Caco-2 (cell line): ENCODE measurements around the gene ITPRIPL2. TPM values are rescaled to one million over a fixed set of nuclear protein-coding genes. Genes with fewer than 3 reads are reported as not detected.

Experiments used
- BruUV-seq: library from RNA; stranded (reverse); fragments of 400-500 nt; replicated peaks from 2 replicates; lab custom pipeline; 2021; lab: Mats Ljungman, UMichigan
- CTCF ChIA-PET: fragments of 300-600 bp; sonication (Branson Sonifier 250); formaldehyde crosslinking; loops from one replicate; lab custom pipeline; 2022; ENCODE audit warnings: antibody characterized with exemption; lab: Charles Lee
- POLR2A ChIA-PET: fragments of 300-600 bp; sonication (Branson Sonifier 250); formaldehyde crosslinking; loops from one replicate; lab custom pipeline; 2022; ENCODE audit warnings: antibody characterized with exemption; lab: Charles Lee
- DNase-seq, 2 experiments: peaks; one replicate each; pipeline versions ENCODE4 v3.0.0 to v3.0.0-alpha.2; 2020 to 2022
- H3K27me3 ChIP-seq: replicated peaks from 2 replicates; pipeline ENCODE4 v1.6.0; 2011; ENCODE audit warnings: low read length; ENCODE audit not compliant: control insufficient read depth, insufficient read depth
- H3K36me3 ChIP-seq: 2 replicates; pipeline ENCODE4 v1.5.1; 2011; ENCODE audit warnings: low read length; ENCODE audit not compliant: control insufficient read depth, insufficient read depth
- H3K4me1 ChIP-seq: fragments of 250-450 bp; sonication (Bioruptor Pico); 2 replicates; pipeline ENCODE4 v1.5.1; 2020; ENCODE audit warnings: mild to moderate bottlenecking
- H3K4me3 ChIP-seq: 2 replicates; pipeline ENCODE4 v1.5.1; 2011; ENCODE audit warnings: low read depth, mild to moderate bottlenecking, control low read depth, low read length
- H3K9me3 ChIP-seq: fragments of 250-450 bp; sonication (Bioruptor Pico); 2 replicates; pipeline ENCODE4 v1.5.1; 2020; ENCODE audit warnings: mild to moderate bottlenecking, moderate library complexity
- H3K27ac Mint-ChIP-seq: one replicate; pipeline ENCODE4 v1.8.0; 2022; ENCODE audit warnings: mixed read lengths; ENCODE audit not compliant: unreplicated experiment
- H3K27me3 Mint-ChIP-seq: one replicate; pipeline ENCODE4 v1.8.0; 2022; ENCODE audit warnings: mixed read lengths; ENCODE audit not compliant: insufficient read depth, unreplicated experiment
- H3K36me3 Mint-ChIP-seq: one replicate; pipeline ENCODE4 v1.8.0; 2022; ENCODE audit warnings: mild to moderate bottlenecking, mixed read lengths; ENCODE audit not compliant: insufficient read depth, unreplicated experiment
- H3K4me1 Mint-ChIP-seq: one replicate; pipeline ENCODE4 v1.8.0; 2022; ENCODE audit warnings: low read depth, mixed read lengths; ENCODE audit not compliant: unreplicated experiment
- H3K4me3 Mint-ChIP-seq: one replicate; pipeline ENCODE4 v1.8.0; 2022; ENCODE audit warnings: mild to moderate bottlenecking, moderate library complexity, mixed read lengths; ENCODE audit not compliant: unreplicated experiment
- H3K9me3 Mint-ChIP-seq: one replicate; pipeline ENCODE4 v1.8.0; 2022; ENCODE audit warnings: mixed read lengths; ENCODE audit not compliant: unreplicated experiment
- CTCF ChIP-seq, 2 experiments: fragments of 200-600 bp in 1 of 2; IDR thresholded peaks; 1 replicate in 1 of 2; 2 replicates in 1 of 2; pipeline versions ENCODE4 v1.5.1 to v1.8.0; 2011 to 2022; ENCODE audit warnings: antibody characterized with exemption in 1 of 2, control low read depth in 1 of 2, inconsistent platforms in 1 of 2, low read depth in 1 of 2, low read length in 1 of 2, mild to moderate bottlenecking in 1 of 2, moderate library complexity in 1 of 2; ENCODE audit not compliant: insufficient read depth in 1 of 2, severe bottlenecking in 1 of 2, unreplicated experiment in 1 of 2
- intact Hi-C: fragments of 100-400 bp; cut with micrococcal nuclease; formaldehyde crosslinking; loops from one replicate; pipeline ENCODE4 v1.10.0; 2022; ENCODE audit not compliant: unreplicated experiment
- total RNA-seq: library from RNA; stranded (reverse); gene quantifications from 2 replicates; pipeline ENCODE4 v1.2.3, GENCODE V29; 2022

Gene ITPRIPL2
- total RNA-seq, 1 experiment from 2014 or later = 24.5 TPM

GRCh38 chr16:19102187-19102872, 11.4 kb upstream of the ITPRIPL2 start:
- no peak overlapping the region for H3K4me3 ChIP-seq
- H3K36me3 ChIP-seq = no peaks in the 10 kb centered on the region; the same call in 1 of the 2 replicates
- H3K4me1 ChIP-seq = peaks cover 3% of the 10 kb centered on the region; the same call in 1 of the 2 replicates
- Mint-ChIP-seq H3K36me3 (no peaks in the 10 kb centered on the region), H3K4me3 (no peak overlapping the region), H3K9me3 (no peaks in the 10 kb centered on the region), H3K27me3 (no peaks in the 10 kb centered on the region), H3K27ac (no peak overlapping the region), H3K4me1 (peaks cover 3% of the 10 kb centered on the region)
- no TSS peak for BruUV-seq
- no peak for TF ChIP-seq CTCF (IDR thresholded peaks at IDR 0.05; ENCODE audit: insufficient read depth in 1 of 2, low read depth in 1 of 2, low read length in 1 of 2, severe bottlenecking in 1 of 2, unreplicated experiment in 1 of 2)
- intact Hi-C loops = no loop called here
- CTCF ChIA-PET = no interaction called here
- no peaks in the 10 kb centered on the region for H3K9me3 ChIP-seq
- POLR2A ChIA-PET = no interaction called here
- no peak for DNase-seq
- H3K27me3 ChIP-seq = no peaks in the 10 kb centered on the region

- Mint-ChIP-seq H3K4me1 (peaks cover 15% of the 10 kb centered on the region), H3K9me3 (no peaks in the 10 kb centered on the region), H3K36me3 (no peaks in the 10 kb centered on the region), H3K4me3 (no peak overlapping the region), H3K27ac (no peak overlapping the region), H3K27me3 (no peaks in the 10 kb centered on the region)
- POLR2A ChIA-PET = no interaction called here
- intact Hi-C loops = no loop called here
- CTCF ChIA-PET = no interaction called here
- no peak for TF ChIP-seq CTCF (IDR thresholded peaks at IDR 0.05; ENCODE audit: insufficient read depth in 1 of 2, low read depth in 1 of 2, low read length in 1 of 2, severe bottlenecking in 1 of 2, unreplicated experiment in 1 of 2)
- H3K36me3 ChIP-seq = no peaks in the 10 kb centered on the region; the same call in 1 of the 2 replicates
- H3K9me3 ChIP-seq = no peaks in the 10 kb centered on the region
- no TSS peak for BruUV-seq
- DNase-seq = no peak
- peaks cover 17% of the 10 kb centered on the region for H3K4me1 ChIP-seq
- no peaks in the 10 kb centered on the region for H3K27me3 ChIP-seq
- no peak overlapping the region for H3K4me3 ChIP-seq
These were observed 9.2 kb upstream of the ITPRIPL2 start for GRCh38 chr16:19104607-19105006.

- ChIA-PET POLR2A (no interaction called here), CTCF (no interaction called here)
- Mint-ChIP-seq H3K36me3 (no peaks in the 10 kb centered on the region), H3K4me3 (no peak overlapping the region), H3K9me3 (no peaks in the 10 kb centered on the region), H3K27ac (no peak overlapping the region), H3K4me1 (peaks cover 15% of the 10 kb centered on the region), H3K27me3 (no peaks in the 10 kb centered on the region)
- no peaks in the 10 kb centered on the region; the same call in 1 of the 2 replicates for H3K36me3 ChIP-seq
- no peaks in the 10 kb centered on the region for H3K27me3 ChIP-seq
- intact Hi-C loops = no loop called here
- no peak for DNase-seq
- no peaks in the 10 kb centered on the region for H3K9me3 ChIP-seq
- no peak overlapping the region for H3K4me3 ChIP-seq
- no TSS peak for BruUV-seq
- no peak for TF ChIP-seq CTCF (IDR thresholded peaks at IDR 0.05; ENCODE audit: insufficient read depth in 1 of 2, low read depth in 1 of 2, low read length in 1 of 2, severe bottlenecking in 1 of 2, unreplicated experiment in 1 of 2)
- H3K4me1 ChIP-seq = peaks cover 17% of the 10 kb centered on the region
These were observed 8.6 kb upstream of the ITPRIPL2 start for GRCh38 chr16:19105131-19105530.
